HEK293 (cell line): ENCODE data around the gene AK8.

Source experiments
- BCL11B ChIP-seq: fragments of 450-650 bp; formaldehyde crosslinking; IDR thresholded peaks from 2 replicates; pipeline ENCODE4 v1.5.1; 2016; ENCODE audit warnings: low read depth, missing biosample characterization, missing genetic modification characterization
- CTCF ChIP-seq: fragments of 450-650 bp; formaldehyde crosslinking; IDR thresholded peaks from 2 replicates; pipeline ENCODE4 v1.5.1; 2016; ENCODE audit warnings: missing biosample characterization, missing genetic modification characterization
- MYNN ChIP-seq: fragments of 450-650 bp; formaldehyde crosslinking; IDR thresholded peaks from 2 replicates; pipeline ENCODE4 v1.5.1; 2016; ENCODE audit warnings: missing biosample characterization, missing genetic modification characterization, borderline replicate concordance
- PBX3 ChIP-seq: sonication (generic); formaldehyde crosslinking; IDR thresholded peaks from 2 replicates; pipeline ENCODE4 v1.8.1; 2022; ENCODE audit warnings: mild to moderate bottlenecking, moderate library complexity, missing genetic modification reagents
- REST ChIP-seq: fragments of 450-650 bp; formaldehyde crosslinking; IDR thresholded peaks from 2 replicates; pipeline ENCODE4 v1.5.1; 2016; ENCODE audit warnings: missing biosample characterization, missing genetic modification characterization
- TCF7L2 ChIP-seq: IDR thresholded peaks from 2 replicates; pipeline ENCODE4 v1.6.1; 2011; ENCODE audit warnings: low read depth, mild to moderate bottlenecking, inconsistent platforms, low read length, moderate library complexity, borderline replicate concordance
- ZNF274 ChIP-seq, 2 experiments: fragments of 200-500 bp in 1 of 2; fragments of 450-650 bp in 1 of 2; sonication (Bioruptor generic) in 1 of 2; formaldehyde crosslinking in 1 of 2; IDR thresholded peaks; 2 replicates each; pipeline versions ENCODE4 v1.5.1 to v1.6.1; 2014 to 2016; ENCODE audit warnings: borderline replicate concordance in 1 of 2, inconsistent platforms in 1 of 2, low read length in 1 of 2, missing biosample characterization in 1 of 2, missing genetic modification characterization in 1 of 2
- ZNF37A ChIP-seq: fragments of 450-650 bp; IDR thresholded peaks from 2 replicates; pipeline ENCODE4 v1.5.1; 2018; ENCODE audit warnings: missing biosample characterization, missing genetic modification characterization
- ZNF416 ChIP-seq: fragments of 450-650 bp; formaldehyde crosslinking; IDR thresholded peaks from 2 replicates; pipeline ENCODE4 v1.5.1; 2016; ENCODE audit warnings: missing biosample characterization, missing genetic modification characterization
- ZNF776 ChIP-seq: fragments of 450-650 bp; formaldehyde crosslinking; IDR thresholded peaks from 2 replicates; pipeline ENCODE4 v1.5.0; 2017; ENCODE audit warnings: missing biosample characterization, missing genetic modification characterization, borderline replicate concordance

- TF ChIP-seq CTCF (tag by site-specific recombination) (no peak), ZNF416 (tag by site-specific recombination) (no peak), REST (tag by site-specific recombination) (no peak), BCL11B (tag by site-specific recombination) (no peak), MYNN (tag by site-specific recombination) (no peak), ZNF274 (IDR thresholded peaks at IDR 0.05; ENCODE audit: low read length) (no peak), ZNF274 (tag by site-specific recombination; IDR thresholded peaks at IDR 0.05; ENCODE audit: borderline replicate concordance) (no peak), TCF7L2 (no peak), ZNF776 (tag by site-specific recombination) (no peak), ZNF37A (tag by site-specific recombination) (no peak), PBX3 (CRISPR knock-in tag) (no peak)
These were observed 107.9 kb downstream of the AK8 start for GRCh38 chr9:132769906-132770769.
